Measurements from ENCODE around the gene PITRM1.

DNA sequence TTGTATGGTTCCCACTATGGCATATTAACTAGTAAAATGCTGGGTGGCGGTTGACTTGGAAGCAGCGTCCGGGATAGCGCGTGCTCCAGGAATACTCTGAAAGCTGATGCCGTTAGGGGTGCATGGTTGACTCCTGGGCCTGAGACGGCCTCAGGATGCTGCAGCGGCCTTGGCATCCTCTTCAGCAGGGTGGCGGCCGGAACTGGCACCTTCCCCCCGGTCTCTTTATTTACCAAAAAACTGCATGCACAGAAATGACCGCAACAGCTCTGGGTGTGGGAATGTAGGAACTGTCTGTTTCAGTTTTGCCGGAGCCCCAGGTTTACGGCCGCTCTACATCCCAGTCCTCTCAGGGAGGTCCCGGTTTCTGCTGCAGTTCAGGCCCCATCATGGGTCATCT, 76.4 kb downstream of the PITRM1 start:
- no peak for TF ChIP-seq EZH2phosphoT487 (IDR thresholded peaks at IDR 0.05; ENCODE audit: borderline replicate concordance, low read depth)
- TF ChIP-seq TAF1 (IDR thresholded peaks at IDR 0.05; ENCODE audit: borderline replicate concordance, low read depth, low read length) = no peak
- TF ChIP-seq FOXJ3 (CRISPR knock-in tag; IDR thresholded peaks at IDR 0.05) = no peak
- no peak for TF ChIP-seq EP300 (IDR thresholded peaks at IDR 0.05; ENCODE audit: borderline replicate concordance in 1 of 2, low read depth in 1 of 2, low read length in 1 of 2)
- TF ChIP-seq, protein P1, sequence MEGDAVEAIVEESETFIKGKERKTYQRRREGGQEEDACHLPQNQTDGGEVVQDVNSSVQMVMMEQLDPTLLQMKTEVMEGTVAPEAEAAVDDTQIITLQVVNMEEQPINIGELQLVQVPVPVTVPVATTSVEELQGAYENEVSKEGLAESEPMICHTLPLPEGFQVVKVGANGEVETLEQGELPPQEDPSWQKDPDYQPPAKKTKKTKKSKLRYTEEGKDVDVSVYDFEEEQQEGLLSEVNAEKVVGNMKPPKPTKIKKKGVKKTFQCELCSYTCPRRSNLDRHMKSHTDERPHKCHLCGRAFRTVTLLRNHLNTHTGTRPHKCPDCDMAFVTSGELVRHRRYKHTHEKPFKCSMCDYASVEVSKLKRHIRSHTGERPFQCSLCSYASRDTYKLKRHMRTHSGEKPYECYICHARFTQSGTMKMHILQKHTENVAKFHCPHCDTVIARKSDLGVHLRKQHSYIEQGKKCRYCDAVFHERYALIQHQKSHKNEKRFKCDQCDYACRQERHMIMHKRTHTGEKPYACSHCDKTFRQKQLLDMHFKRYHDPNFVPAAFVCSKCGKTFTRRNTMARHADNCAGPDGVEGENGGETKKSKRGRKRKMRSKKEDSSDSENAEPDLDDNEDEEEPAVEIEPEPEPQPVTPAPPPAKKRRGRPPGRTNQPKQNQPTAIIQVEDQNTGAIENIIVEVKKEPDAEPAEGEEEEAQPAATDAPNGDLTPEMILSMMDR (IDR thresholded peaks at IDR 0.05) = no peak
- TF ChIP-seq POLR2AphosphoS5 (IDR thresholded peaks at IDR 0.05; ENCODE audit: low read depth, low read length) = no peak
- TF ChIP-seq, protein P2, sequence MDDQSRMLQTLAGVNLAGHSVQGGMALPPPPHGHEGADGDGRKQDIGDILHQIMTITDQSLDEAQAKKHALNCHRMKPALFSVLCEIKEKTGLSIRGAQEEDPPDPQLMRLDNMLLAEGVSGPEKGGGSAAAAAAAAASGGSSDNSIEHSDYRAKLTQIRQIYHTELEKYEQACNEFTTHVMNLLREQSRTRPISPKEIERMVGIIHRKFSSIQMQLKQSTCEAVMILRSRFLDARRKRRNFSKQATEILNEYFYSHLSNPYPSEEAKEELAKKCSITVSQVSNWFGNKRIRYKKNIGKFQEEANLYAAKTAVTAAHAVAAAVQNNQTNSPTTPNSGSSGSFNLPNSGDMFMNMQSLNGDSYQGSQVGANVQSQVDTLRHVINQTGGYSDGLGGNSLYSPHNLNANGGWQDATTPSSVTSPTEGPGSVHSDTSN (IDR thresholded peaks at IDR 0.05) = no peak
- TF ChIP-seq, protein P3, sequence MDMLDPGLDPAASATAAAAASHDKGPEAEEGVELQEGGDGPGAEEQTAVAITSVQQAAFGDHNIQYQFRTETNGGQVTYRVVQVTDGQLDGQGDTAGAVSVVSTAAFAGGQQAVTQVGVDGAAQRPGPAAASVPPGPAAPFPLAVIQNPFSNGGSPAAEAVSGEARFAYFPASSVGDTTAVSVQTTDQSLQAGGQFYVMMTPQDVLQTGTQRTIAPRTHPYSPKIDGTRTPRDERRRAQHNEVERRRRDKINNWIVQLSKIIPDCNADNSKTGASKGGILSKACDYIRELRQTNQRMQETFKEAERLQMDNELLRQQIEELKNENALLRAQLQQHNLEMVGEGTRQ (IDR thresholded peaks at IDR 0.05; ENCODE audit: borderline replicate concordance, low read depth, low read length) = no peak
- TF ChIP-seq RAD21 (IDR thresholded peaks at IDR 0.05; ENCODE audit: low read length) = no peak
- TF ChIP-seq MXI1 (IDR thresholded peaks at IDR 0.05; ENCODE audit: low read depth, low read length) = no peak
- no peak for TF ChIP-seq RXRA (IDR thresholded peaks at IDR 0.05; ENCODE audit: borderline replicate concordance, low read depth)
- TF ChIP-seq, protein P4, sequence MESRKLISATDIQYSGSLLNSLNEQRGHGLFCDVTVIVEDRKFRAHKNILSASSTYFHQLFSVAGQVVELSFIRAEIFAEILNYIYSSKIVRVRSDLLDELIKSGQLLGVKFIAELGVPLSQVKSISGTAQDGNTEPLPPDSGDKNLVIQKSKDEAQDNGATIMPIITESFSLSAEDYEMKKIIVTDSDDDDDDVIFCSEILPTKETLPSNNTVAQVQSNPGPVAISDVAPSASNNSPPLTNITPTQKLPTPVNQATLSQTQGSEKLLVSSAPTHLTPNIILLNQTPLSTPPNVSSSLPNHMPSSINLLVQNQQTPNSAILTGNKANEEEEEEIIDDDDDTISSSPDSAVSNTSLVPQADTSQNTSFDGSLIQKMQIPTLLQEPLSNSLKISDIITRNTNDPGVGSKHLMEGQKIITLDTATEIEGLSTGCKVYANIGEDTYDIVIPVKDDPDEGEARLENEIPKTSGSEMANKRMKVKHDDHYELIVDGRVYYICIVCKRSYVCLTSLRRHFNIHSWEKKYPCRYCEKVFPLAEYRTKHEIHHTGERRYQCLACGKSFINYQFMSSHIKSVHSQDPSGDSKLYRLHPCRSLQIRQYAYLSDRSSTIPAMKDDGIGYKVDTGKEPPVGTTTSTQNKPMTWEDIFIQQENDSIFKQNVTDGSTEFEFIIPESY (IDR thresholded peaks at IDR 0.05; ENCODE audit: borderline replicate concordance, low read depth) = no peak
